SK-N-SH treated with all-trans-retinoic acid at 6 μM for 48 hours (cell line): ENCODE data around the gene MAP3K13.

Experiments
- ARNTL ChIP-seq: fragments of 450-650 bp; formaldehyde crosslinking; IDR thresholded peaks from 2 replicates; pipeline ENCODE4 v1.5.0; 2020; ENCODE audit warnings: low read depth, mild to moderate bottlenecking, moderate library complexity, borderline replicate concordance

Gene MAP3K13

DNA sequence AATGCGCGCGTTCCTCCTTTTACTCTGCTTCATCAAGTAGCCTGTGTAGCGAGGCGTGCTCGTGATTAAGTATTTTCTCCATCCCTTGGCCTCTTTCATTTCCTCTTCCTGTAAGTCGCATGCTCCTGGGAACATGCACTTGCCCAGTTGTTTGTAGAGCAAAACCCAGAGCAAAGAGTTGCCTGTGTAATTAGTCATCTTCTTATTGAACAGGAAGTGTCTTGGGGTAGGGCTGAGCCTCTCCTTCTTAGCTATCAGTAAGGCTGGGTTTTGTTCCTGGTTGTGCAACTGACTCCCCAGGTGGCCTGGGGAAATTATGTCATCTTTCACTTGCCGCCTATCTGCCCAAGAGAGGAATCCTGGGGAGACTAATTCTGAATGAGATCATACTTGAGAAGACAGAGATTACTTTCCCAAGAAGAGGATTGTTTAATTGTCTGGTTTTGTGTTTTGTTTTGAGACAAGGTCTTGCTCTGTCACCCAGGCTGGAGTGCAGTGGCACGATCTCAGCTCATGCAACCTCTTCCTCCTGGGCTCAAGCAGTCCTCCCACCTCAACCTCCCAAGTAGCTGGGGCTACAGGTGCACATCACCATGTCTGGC, 174.5 kb downstream of the MAP3K13 start (continued):
- TF ChIP-seq ARNTL (CRISPR knock-in tag): no peak
- TF ChIP-seq, all 23 proteins: peak for 1
